Heart left ventricle (tissue), 16 donors: ENCODE measurements around the gene EFNA5. TPM values are rescaled to one million over a fixed set of nuclear protein-coding genes. Genes with fewer than 3 reads are reported as not detected.

ENCODE experiments used
- ATAC-seq, 4 donors: fragments of 200-7000 bp; cut with Tn5 transposase; one replicate each; pipeline ENCODE4 v1.9.1; 2020 to 2022; ENCODE audit warnings: moderate library complexity in 4 of 4, mild to moderate bottlenecking in 3 of 4, moderate number of reproducible peaks in 1 of 4
- DNase-seq, 5 donors: peaks; one replicate each; pipeline ENCODE4 v3.0.0-alpha.2; 2020
- H3K27ac ChIP-seq, 12 donors: fragments of 200-600 bp; sonication (generic) in 4 of 12; one replicate each; pipeline versions ENCODE4 v1.5.0 to v1.8.0; 2016 to 2022; ENCODE audit warnings: mild to moderate bottlenecking in 2 of 12
- H3K27me3 ChIP-seq, 9 donors: fragments of 200-600 bp; sonication (generic) in 2 of 9; one replicate each; pipeline versions ENCODE4 v1.5.1 to v1.8.0; 2016 to 2022; ENCODE audit warnings: mild to moderate bottlenecking in 3 of 9
- H3K36me3 ChIP-seq, 9 donors: fragments of 200-600 bp; sonication (generic) in 2 of 9; one replicate each; pipeline versions ENCODE4 v1.5.0 to v1.8.0; 2018 to 2022; ENCODE audit warnings: mild to moderate bottlenecking in 2 of 9
- H3K4me1 ChIP-seq, 12 donors: fragments of 200-600 bp; sonication (generic) in 4 of 12; one replicate each; pipeline versions ENCODE4 v1.5.0 to v1.8.0; 2016 to 2022; ENCODE audit warnings: mild to moderate bottlenecking in 3 of 12
- H3K4me3 ChIP-seq, 12 donors: fragments of 200-600 bp; sonication (generic) in 4 of 12; one replicate each; pipeline versions ENCODE4 v1.5.0 to v1.8.0; 2017 to 2022; ENCODE audit warnings: mild to moderate bottlenecking in 9 of 12, moderate library complexity in 4 of 12
- H3K9me3 ChIP-seq, 12 donors: fragments of 200-600 bp; sonication (generic) in 4 of 12; one replicate each; pipeline versions ENCODE4 v1.5.0 to v1.8.0; 2016 to 2022; ENCODE audit warnings: mild to moderate bottlenecking in 1 of 12
- CTCF ChIP-seq, 12 donors: fragments of 200-600 bp; sonication (generic) in 4 of 12; IDR thresholded peaks; one replicate each; pipeline versions ENCODE4 v1.5.0 to v1.8.0; 2018 to 2022; ENCODE audit warnings: antibody characterized with exemption in 12 of 12, mild to moderate bottlenecking in 5 of 12
- POLR2A ChIP-seq, 2 donors: fragments of 450-650 bp; IDR thresholded peaks; one replicate each; pipeline ENCODE4 v1.6.1; 2017; ENCODE audit warnings: antibody characterized with exemption in 2 of 2, mild to moderate bottlenecking in 2 of 2, moderate library complexity in 2 of 2
- WGBS, 4 donors: extraction: QIAGEN DNeasy Blood & Tissue Kit in 2 of 4; methylation state at CpG; one replicate each; pipeline versions ENCODE4 v1.1.5 to v1.1.7; 2013 to 2018; 5-methylcytosine and 5-hydroxymethylcytosine counted together
- intact Hi-C, 10 donors: fragments of 100-400 bp; cut with DNase I; formaldehyde crosslinking; loops; one replicate each; pipeline versions ENCODE4 v1.11.1 to v1.14.2; 2022
- polyA plus RNA-seq, 2 donors: library from polyadenylated mRNA; stranded (reverse); fragments of 200-250 nt; gene quantifications; one replicate each; pipeline ENCODE4 v1.2.3, GENCODE V29; 2013
- total RNA-seq, 9 donors: library from RNA; depleted of rRNA in 2 of 9; stranded (reverse); fragments of >200 nt in 2 of 9; fragmentation: NEBNext Ultra II Directional in 3 of 9; extraction: Animal tissue kit (Norgen Biotek cat#: 25700) in 3 of 9; gene quantifications; one replicate each; pipeline versions ENCODE4 v1.1.0 to v1.2.4, GENCODE V29; 2016 to 2023
- donor health status: ischemic (EF 13 %, LVEDD 7.1; RV severe dilation, severe dysfunction).
- donor health status: healthy with polysubstance abuse.
- donor health status: DM: no; HTN: yes; CAD: no.
- donor health status: DM: no; HTN: no; CAD: no.
- donor health status: ischemic (EF 25% LVEDD 6.9; RV normal size, moderate dysfunction).
- donor health status: ischemic (EF 25% LVEDD 5.7; RV mildly dilated, moderate dysfunction).
- donor health status: healthy.
- donor health status: DM: yes; HTN: yes; CAD: no.
- donor health status: ischemic (EF 35%, LVEDD 5.7; RV mildly dilated, moderate dysfunction).
- donor health status: nonischemic (EF 11% LVEDD 7.7; RV severe dilation, severe dysfunction).
- donor health status: DM: yes; HTN: yes; CAD: no.
- donor health status: PGD.
- donor health status: ischemic (EF 29% LVEDD 5.4; RV normal size, mild dysfunction).
- donor health status: nonischemic (EF 23%, LVEDD 6.1; RV moderate dilation, normal function).

EFNA5 gene
- total and polyA plus RNA-seq, 11 donors = 6.1 to 58.4 (median 28.3) TPM

- ATAC-seq = peak in 3 of 4 donors; percentile 4 to 22 (median 6)
- Histone ChIP-seq H3K9me3 (no peaks in the 10 kb centered on the region), H3K36me3 (no peaks in the 10 kb centered on the region), H3K27ac (peak overlapping the region in 2 of 12 donors; percentile 24 to 28), H3K27me3 (no peaks in the 10 kb centered on the region), H3K4me3 (peak overlapping the region in 2 of 12 donors; percentile 7 to 19), H3K4me1 (peaks cover 0 to 64% (median 7%) of the 10 kb centered on the region in 12 donors)
- no peak for DNase-seq
- intact Hi-C loops = loop anchor here in 1 of 10 donors (5.0 kb wide), 1 partner anchor 68 kb away; the partner anchor contains the start of gene EFNA5
- no peak for TF ChIP-seq CTCF (IDR thresholded peaks at IDR 0.05)
- TF ChIP-seq POLR2A (IDR thresholded peaks at IDR 0.05) = no peak
- 57 to 67% (median 64%) methylated on average over 10 of the region's 10 CpGs for WGBS, 4 donors
Observed at GRCh38 chr5:107604146-107604910, 66.4 kb downstream of the EFNA5 start.

GRCh38 chr5:107603349-107603748 is 67.4 kb downstream of the EFNA5 start:
- peak overlapping the region in 1 of 12 donors; percentile 1 for H3K27ac ChIP-seq
- no peaks in the 10 kb centered on the region for H3K9me3 ChIP-seq
- DNase-seq = no peak
- intact Hi-C loops = loop anchor here in 1 of 10 donors (5.0 kb wide), 1 partner anchor 69 kb away; the partner anchor contains the start of gene EFNA5
- 63 to 73% (median 67%) methylated on average over 6 of the region's 6 CpGs for WGBS, 4 donors
- no peak overlapping the region for H3K4me3 ChIP-seq
- no peaks in the 10 kb centered on the region for H3K36me3 ChIP-seq
- TF ChIP-seq CTCF (IDR thresholded peaks at IDR 0.05) = no peak
- ATAC-seq = no peak
- no peaks in the 10 kb centered on the region for H3K27me3 ChIP-seq
- H3K4me1 ChIP-seq = peaks cover 0 to 63% (median 7%) of the 10 kb centered on the region in 12 donors

- no peak for TF ChIP-seq POLR2A (IDR thresholded peaks at IDR 0.05)
- TF ChIP-seq CTCF (IDR thresholded peaks at IDR 0.05) = no peak
- WGBS, 4 donors = 77 to 93% (median 86%) methylated on average over 5 of the region's 5 CpGs
- Histone ChIP-seq H3K36me3 (no peaks in the 10 kb centered on the region), H3K27me3 (no peaks in the 10 kb centered on the region), H3K4me1 (peaks cover 0 to 59% (median 7%) of the 10 kb centered on the region in 12 donors), H3K9me3 (no peaks in the 10 kb centered on the region), H3K4me3 (no peak overlapping the region), H3K27ac (no peak overlapping the region)
- DNase-seq (no peak), ATAC-seq (no peak)
- intact Hi-C loops = loop anchor here in 1 of 10 donors (5.0 kb wide), 1 partner anchor 69 kb away; the partner anchor contains the start of gene EFNA5
Observed at GRCh38 chr5:107602896-107603295, 67.8 kb downstream of the EFNA5 start.

- no peaks in the 10 kb centered on the region for H3K27me3 ChIP-seq
- 51 to 60% (median 56%) methylated on average over 6 of the region's 6 CpGs for WGBS, 4 donors
- peak overlapping the region in 3 of 12 donors; percentile 31 to 47 (median 33) for H3K27ac ChIP-seq
- no peaks in the 10 kb centered on the region for H3K36me3 ChIP-seq
- no peak overlapping the region for H3K4me3 ChIP-seq
- DNase-seq (peak in 2 of 5 donors; percentile 30 to 54), ATAC-seq (peak; percentile 55 to 92 (median 85))
- TF ChIP-seq CTCF (IDR thresholded peaks at IDR 0.05) = no peak
- TF ChIP-seq POLR2A (IDR thresholded peaks at IDR 0.05) = peak in 1 of 2 donors; percentile 29
- intact Hi-C loops = loop anchor here in 1 of 10 donors (5.0 kb wide), 1 partner anchor 71 kb away; the partner anchor contains the start of gene EFNA5
- peaks cover 0 to 45% (median 5%) of the 10 kb centered on the region in 12 donors for H3K4me1 ChIP-seq
- H3K9me3 ChIP-seq = no peaks in the 10 kb centered on the region
Observed at GRCh38 chr5:107601076-107601475, 69.7 kb downstream of the EFNA5 start.
